Small intestine (tissue), 7 donors: ENCODE results near the gene ARMC8. TPM values are rescaled to one million over a fixed set of nuclear protein-coding genes. Genes with fewer than 3 reads are reported as not detected.

Experiments
- DNase-seq, 2 donors: peaks; one replicate each; pipeline versions ENCODE4 v3.0.0 to v3.0.0-alpha.2; 2013
- FAIRE-seq: peaks from 2 replicates; lab custom pipeline; 2012; peaks lifted over from hg19 to GRCh38; lab: Jason Lieb, UNC
- H3K27ac ChIP-seq, 3 donors: one replicate each; pipeline ENCODE4 v1.5.1; 2013; ENCODE audit warnings: low read length in 2 of 3, mild to moderate bottlenecking in 2 of 3, control low read depth in 1 of 3, inconsistent platforms in 1 of 3, low read depth in 1 of 3, moderate library complexity in 1 of 3
- H3K27me3 ChIP-seq, 3 donors: one replicate each; pipeline ENCODE4 v1.6.1; 2013; ENCODE audit warnings: low read length in 3 of 3, inconsistent platforms in 1 of 3; ENCODE audit not compliant: control insufficient read depth in 3 of 3, insufficient read depth in 3 of 3
- H3K36me3 ChIP-seq, 3 donors: one replicate each; pipeline ENCODE4 v1.6.1; 2013; ENCODE audit warnings: low read length in 3 of 3, inconsistent platforms in 1 of 3, low read depth in 1 of 3, mild to moderate bottlenecking in 1 of 3, moderate library complexity in 1 of 3; ENCODE audit not compliant: control insufficient read depth in 3 of 3, insufficient read depth in 2 of 3
- H3K4me1 ChIP-seq, 3 donors: one replicate each; pipeline ENCODE4 v1.6.1; 2013; ENCODE audit warnings: low read length in 2 of 3, inconsistent platforms in 1 of 3, low read depth in 1 of 3, mild to moderate bottlenecking in 1 of 3, moderate library complexity in 1 of 3; ENCODE audit not compliant: control insufficient read depth in 3 of 3, insufficient read depth in 2 of 3
- H3K4me3 ChIP-seq, 3 donors: one replicate each; pipeline ENCODE4 v1.5.1; 2013; ENCODE audit warnings: low read length in 3 of 3, control low read depth in 1 of 3, inconsistent platforms in 1 of 3, low read depth in 1 of 3, mild to moderate bottlenecking in 1 of 3, moderate library complexity in 1 of 3
- H3K9me3 ChIP-seq, 2 donors: one replicate each; pipeline ENCODE4 v1.6.1; 2013; ENCODE audit warnings: low read depth in 1 of 2, low read length in 1 of 2; ENCODE audit not compliant: control insufficient read depth in 2 of 2, insufficient read depth in 1 of 2
- WGBS, 3 donors: extraction: QIAGEN DNeasy Blood & Tissue Kit; methylation state at CpG; one replicate each; pipeline ENCODE4 v1.1.7; 2013; 5-methylcytosine and 5-hydroxymethylcytosine counted together
- polyA plus RNA-seq, 4 donors: library from polyadenylated mRNA; stranded (reverse) in 3 of 4; unstranded in 1 of 4; fragments of 200-250 nt in 3 of 4; fragments of 120-200 nt in 1 of 4; gene quantifications; one replicate each; pipeline versions ENCODE4 v1.2.1 to v1.2.3, GENCODE V29; 2013
- donor health status: healthy with polysubstance abuse.
- donor health status: control.
- donor health status: control.
- donor health status: Bipolar disorder and iron deficiency.
- donor health status: healthy.

Gene ARMC8
- polyA plus RNA-seq, 4 donors: 9.5 to 29.0 (median 11.8) TPM

DNA sequence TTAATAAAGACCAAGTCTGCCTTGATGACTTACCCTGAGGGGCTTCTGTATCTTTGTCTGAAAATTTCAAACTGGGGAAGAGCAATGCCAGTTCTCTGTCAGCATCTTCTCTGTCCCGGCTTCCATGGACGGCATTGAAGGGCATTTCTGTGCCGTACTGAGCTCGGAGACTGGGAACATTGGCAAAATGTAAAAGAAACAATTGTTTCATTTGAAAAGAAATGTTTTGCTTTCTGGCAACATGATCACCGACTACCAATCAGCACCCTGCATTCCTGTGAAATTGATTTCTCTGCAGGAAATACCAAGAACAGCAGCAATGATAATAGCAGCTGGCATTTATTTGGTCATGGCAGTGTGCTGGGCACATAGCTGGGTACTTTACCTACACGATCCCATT is 116.4 kb downstream of the ARMC8 start:
- peaks cover 0 to 7% of the 10 kb centered on the region in 2 donors for H3K9me3 ChIP-seq
- H3K4me3 ChIP-seq: no peak overlapping the region
- no peak for DNase-seq
- H3K27me3 ChIP-seq: peaks cover 0 to 2% (median 0%) of the 10 kb centered on the region in 3 donors
- WGBS, 3 donors: 89 to 93% (median 91%) methylated on average over 6 of the region's 6 CpGs
- no peak for FAIRE-seq
- no peaks in the 10 kb centered on the region for H3K4me1 ChIP-seq
- peaks cover 0 to 15% (median 1%) of the 10 kb centered on the region in 3 donors for H3K36me3 ChIP-seq
- no peak overlapping the region for H3K27ac ChIP-seq

DNA sequence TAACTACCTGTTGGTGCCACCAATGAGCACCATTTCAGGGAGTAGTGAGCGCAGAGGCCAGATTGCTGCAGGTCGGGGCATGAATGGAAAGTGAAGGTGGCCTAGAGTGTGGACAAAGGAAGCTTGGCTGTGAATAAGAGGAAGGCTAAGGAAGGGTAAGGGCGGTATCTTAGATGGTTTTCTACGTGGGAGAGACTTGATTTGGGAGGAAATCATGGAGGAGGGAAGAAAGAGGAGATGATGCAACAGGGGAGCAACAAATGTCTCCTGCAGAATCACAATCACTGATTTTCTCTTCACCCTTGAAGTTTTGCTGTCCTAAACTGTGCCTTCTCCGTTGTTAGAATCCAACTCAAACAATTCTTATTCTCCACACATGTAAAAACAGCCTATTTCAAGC is 120.8 kb downstream of the ARMC8 start:
- no peaks in the 10 kb centered on the region for H3K36me3 ChIP-seq
- H3K27ac ChIP-seq: no peak overlapping the region
- DNase-seq (no peak), FAIRE-seq (no peak)
- no peak overlapping the region for H3K4me3 ChIP-seq
- H3K27me3 ChIP-seq: peaks cover 0 to 2% (median 0%) of the 10 kb centered on the region in 3 donors
- 82 to 88% (median 88%) methylated on average over 5 of the region's 5 CpGs for WGBS, 3 donors
- no peaks in the 10 kb centered on the region for H3K4me1 ChIP-seq
- peaks cover 0 to 18% of the 10 kb centered on the region in 2 donors for H3K9me3 ChIP-seq

DNA sequence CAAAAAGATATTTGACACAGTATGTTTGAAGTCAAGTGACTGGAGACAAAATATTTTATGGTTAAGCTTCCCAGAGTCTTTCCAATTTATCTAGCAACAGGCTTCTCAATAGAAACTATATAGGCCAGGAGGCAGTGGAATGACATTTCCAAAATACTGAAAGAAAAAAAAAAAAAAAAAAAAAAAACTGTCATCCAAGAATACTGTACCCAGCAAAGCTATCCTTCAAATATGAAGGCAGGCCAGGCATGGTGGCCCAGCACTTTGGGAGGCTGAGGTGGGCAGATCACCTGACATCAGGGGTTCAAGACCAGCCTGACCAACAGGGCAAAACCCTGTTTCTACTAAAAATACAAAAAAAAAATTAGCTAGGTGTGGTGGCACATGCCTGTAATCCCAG is 121.7 kb downstream of the ARMC8 start:
- Histone ChIP-seq H3K4me1 (no peaks in the 10 kb centered on the region), H3K36me3 (no peaks in the 10 kb centered on the region), H3K4me3 (no peak overlapping the region), H3K27me3 (peaks cover 0 to 2% (median 0%) of the 10 kb centered on the region in 3 donors), H3K27ac (no peak overlapping the region), H3K9me3 (peaks cover 0 to 18% of the 10 kb centered on the region in 2 donors)
- DNase-seq (no peak), FAIRE-seq (no peak)

DNA sequence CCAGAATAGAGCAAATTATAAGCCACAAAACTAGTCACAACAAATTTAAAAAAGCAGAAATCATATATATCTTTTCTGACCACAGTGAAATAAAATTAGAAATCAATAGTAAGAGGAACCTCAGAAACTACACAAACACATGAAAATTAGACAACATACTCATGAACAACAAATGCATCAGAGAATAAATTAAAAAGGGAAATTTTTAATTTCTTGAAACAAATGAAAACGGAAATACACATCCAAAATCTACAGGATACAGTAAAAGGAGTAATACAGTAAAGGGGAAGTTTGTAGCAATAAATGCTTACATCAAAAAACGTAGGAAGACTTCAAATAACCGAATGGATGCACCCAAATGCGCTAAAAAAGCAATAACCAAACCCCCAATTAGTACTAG is 123.4 kb downstream of the ARMC8 start:
- FAIRE-seq: no peak
- Histone ChIP-seq H3K36me3 (no peaks in the 10 kb centered on the region), H3K9me3 (peaks cover 0 to 18% of the 10 kb centered on the region in 2 donors), H3K27me3 (peaks cover 0 to 2% (median 0%) of the 10 kb centered on the region in 3 donors), H3K27ac (no peak overlapping the region), H3K4me1 (no peaks in the 10 kb centered on the region), H3K4me3 (no peak overlapping the region)
- 76 to 85% (median 83%) methylated on average over 4 of the region's 4 CpGs for WGBS, 3 donors
- DNase-seq: no peak

DNA sequence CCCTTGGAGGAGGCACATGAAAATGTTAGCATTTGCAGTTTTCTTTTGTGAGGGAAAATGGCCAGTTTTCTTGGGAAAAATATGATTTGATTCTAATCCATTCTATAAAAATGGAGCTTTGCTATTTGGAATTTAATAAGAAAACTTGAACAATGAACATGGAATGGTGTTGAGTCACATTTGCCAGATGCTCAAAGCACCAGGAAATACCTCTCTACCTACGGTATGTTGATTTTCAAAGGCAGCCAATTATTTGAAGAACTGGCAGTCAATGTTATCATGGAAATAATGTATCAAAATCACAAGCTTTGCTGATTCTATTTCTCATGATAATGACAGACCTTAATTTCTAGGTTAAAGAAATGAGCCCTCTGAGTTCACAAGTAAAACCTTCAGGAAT is 127.7 kb downstream of the ARMC8 start:
- 52 to 71% (median 54%) methylated on average over 1 of the region's 1 CpG for WGBS, 3 donors
- Histone ChIP-seq H3K27me3 (no peaks in the 10 kb centered on the region), H3K4me3 (no peak overlapping the region), H3K4me1 (no peaks in the 10 kb centered on the region), H3K9me3 (peaks cover 0 to 1% of the 10 kb centered on the region in 2 donors), H3K27ac (no peak overlapping the region), H3K36me3 (no peaks in the 10 kb centered on the region)
- DNase-seq (no peak), FAIRE-seq (no peak)

DNA sequence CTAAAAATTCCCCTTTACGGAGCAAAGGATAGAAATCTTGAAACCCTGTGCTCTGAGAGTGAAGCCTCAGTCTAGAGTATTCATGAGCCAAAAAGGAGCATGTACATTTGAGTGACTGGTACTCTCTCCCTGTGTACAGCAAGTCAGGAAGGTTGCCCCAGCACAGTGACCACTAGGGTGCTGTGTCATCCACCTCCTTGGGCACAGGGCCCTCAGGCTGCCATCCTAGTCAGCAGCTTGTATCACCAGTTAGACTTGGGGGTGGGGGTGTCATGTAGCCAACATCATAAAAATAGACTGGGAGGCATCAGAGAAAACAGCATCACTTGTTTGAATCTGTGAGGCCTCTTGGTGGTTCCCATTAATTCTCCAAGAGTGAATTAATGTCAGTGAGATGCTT is 130.6 kb downstream of the ARMC8 start:
- no peaks in the 10 kb centered on the region for H3K9me3 ChIP-seq
- no peaks in the 10 kb centered on the region for H3K27me3 ChIP-seq
- WGBS, 3 donors: 83 to 96% (median 83%) methylated on average over 1 of the region's 1 CpG
- no peaks in the 10 kb centered on the region for H3K36me3 ChIP-seq
- FAIRE-seq (no peak), DNase-seq (no peak)
- H3K4me3 ChIP-seq: no peak overlapping the region
- H3K27ac ChIP-seq: no peak overlapping the region
- H3K4me1 ChIP-seq: no peaks in the 10 kb centered on the region

DNA sequence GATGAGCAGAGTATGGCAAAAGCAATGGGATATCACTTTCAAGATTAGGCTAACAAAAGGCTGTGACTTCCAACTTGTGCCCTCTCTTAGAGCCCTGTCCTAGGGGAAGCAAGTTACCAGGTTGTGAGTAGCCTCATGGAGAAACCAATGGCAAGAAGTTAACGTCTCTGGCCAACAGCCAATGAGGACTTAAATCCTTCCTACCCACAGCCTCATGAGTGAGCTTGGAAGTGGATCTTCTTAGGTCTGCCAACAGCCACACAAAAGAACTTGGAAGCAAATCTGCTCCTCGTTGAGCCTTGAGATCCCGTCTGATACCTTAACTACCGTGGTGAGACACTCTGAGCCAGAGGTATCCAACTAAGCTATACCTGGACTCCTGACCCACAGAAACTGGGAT is 136.9 kb downstream of the ARMC8 start:
- DNase-seq (no peak), FAIRE-seq (no peak)
- H3K9me3 ChIP-seq: no peaks in the 10 kb centered on the region
- H3K4me3 ChIP-seq: no peak overlapping the region
- no peaks in the 10 kb centered on the region for H3K4me1 ChIP-seq
- 75 to 82% (median 81%) methylated on average over 4 of the region's 4 CpGs for WGBS, 3 donors
- H3K36me3 ChIP-seq: no peaks in the 10 kb centered on the region
- no peak overlapping the region for H3K27ac ChIP-seq
- H3K27me3 ChIP-seq: no peaks in the 10 kb centered on the region

DNA sequence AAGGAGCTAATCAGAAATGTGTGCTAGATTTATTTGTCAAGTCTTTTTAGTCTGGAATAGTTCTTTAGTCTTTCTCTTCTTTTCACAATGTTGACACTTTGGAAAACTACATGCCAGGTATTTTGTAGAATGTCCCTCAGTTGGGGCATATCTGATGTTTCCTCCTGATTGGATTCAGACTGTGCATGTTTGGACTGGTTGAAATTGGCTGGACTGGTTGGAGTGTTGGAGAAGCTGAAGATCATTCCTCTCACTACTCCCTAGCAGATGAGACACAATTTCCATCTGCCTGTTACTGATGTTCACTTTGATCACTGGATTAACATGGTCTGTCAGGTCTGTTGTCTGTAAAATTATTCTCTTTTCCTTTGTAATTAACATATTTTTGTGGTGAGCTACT is 138.9 kb downstream of the ARMC8 start:
- no peak for DNase-seq

DNA sequence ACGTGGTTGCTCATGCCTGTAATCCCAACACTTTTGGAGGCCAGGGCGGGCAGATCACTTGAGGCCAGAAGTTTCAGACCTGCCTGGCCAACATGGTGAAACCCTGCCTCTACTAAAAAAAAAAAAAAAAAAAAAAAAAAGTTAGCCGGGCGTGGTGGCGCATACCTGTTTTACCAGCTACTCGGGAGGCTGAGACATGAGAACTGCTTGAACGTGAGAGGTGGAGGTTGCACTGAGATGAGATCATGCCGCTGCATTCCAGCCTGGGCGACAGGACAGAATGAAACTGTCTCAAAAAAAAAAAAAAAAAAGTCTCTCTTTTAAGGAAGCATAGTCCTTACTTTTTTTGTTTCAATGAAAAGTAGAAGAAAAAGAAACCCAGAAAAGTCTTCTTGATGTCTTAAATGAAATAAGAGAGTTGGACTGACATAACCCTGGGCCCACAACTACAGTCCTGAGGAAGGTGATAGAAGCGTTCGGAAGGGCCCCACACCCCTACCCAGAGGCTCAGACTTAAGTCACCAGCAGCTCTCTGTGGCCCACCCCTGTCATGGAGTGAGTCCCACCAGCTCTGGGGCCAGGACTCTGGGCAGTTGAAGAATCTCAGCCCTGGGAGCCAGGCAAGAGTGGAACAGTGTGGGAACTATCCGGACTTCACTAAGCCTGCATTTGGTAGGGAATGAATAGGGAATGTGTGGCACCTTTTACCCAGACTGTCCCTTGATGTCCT is 139.9 kb downstream of the ARMC8 start:
- WGBS, 3 donors: 89 to 97% (median 92%) methylated on average over 11 to 12 of the region's 12 CpGs
- no peak overlapping the region for H3K4me3 ChIP-seq
- H3K27ac ChIP-seq: no peak overlapping the region
- H3K36me3 ChIP-seq: no peaks in the 10 kb centered on the region
- H3K4me1 ChIP-seq: no peaks in the 10 kb centered on the region
- DNase-seq: no peak
- H3K27me3 ChIP-seq: peaks cover 0 to 3% (median 0%) of the 10 kb centered on the region in 3 donors
- no peak for FAIRE-seq
- no peaks in the 10 kb centered on the region for H3K9me3 ChIP-seq

More for the DNA sequence above, 138.9 kb downstream of the ARMC8 start:
- no peaks in the 10 kb centered on the region for H3K4me1 ChIP-seq
- H3K27me3 ChIP-seq: peaks cover 0 to 3% (median 0%) of the 10 kb centered on the region in 3 donors
- no peaks in the 10 kb centered on the region for H3K9me3 ChIP-seq
- H3K4me3 ChIP-seq: no peak overlapping the region
- FAIRE-seq: no peak
- no peak overlapping the region for H3K27ac ChIP-seq
- no peaks in the 10 kb centered on the region for H3K36me3 ChIP-seq
